Heart left ventricle (tissue), 13 donors: ENCODE results near the gene PLCB1.

ENCODE experiments used
- CTCF ChIP-seq, 12 donors: fragments of 200-600 bp; sonication (generic) in 4 of 12; IDR thresholded peaks; one replicate each; pipeline versions ENCODE4 v1.5.0 to v1.8.0; 2018 to 2022; ENCODE audit warnings: antibody characterized with exemption in 12 of 12, mild to moderate bottlenecking in 5 of 12
- POLR2A ChIP-seq, 2 donors: fragments of 450-650 bp; IDR thresholded peaks; one replicate each; pipeline ENCODE4 v1.6.1; 2017; ENCODE audit warnings: antibody characterized with exemption in 2 of 2, mild to moderate bottlenecking in 2 of 2, moderate library complexity in 2 of 2
- donor health status: ischemic (EF 13 %, LVEDD 7.1; RV severe dilation, severe dysfunction).
- donor health status: DM: no; HTN: yes; CAD: no.
- donor health status: DM: no; HTN: no; CAD: no.
- donor health status: ischemic (EF 25% LVEDD 6.9; RV normal size, moderate dysfunction).
- donor health status: ischemic (EF 25% LVEDD 5.7; RV mildly dilated, moderate dysfunction).
- donor health status: ischemic (EF 35%, LVEDD 5.7; RV mildly dilated, moderate dysfunction).
- donor health status: nonischemic (EF 11% LVEDD 7.7; RV severe dilation, severe dysfunction).
- donor health status: DM: yes; HTN: yes; CAD: no.
- donor health status: PGD.
- donor health status: ischemic (EF 29% LVEDD 5.4; RV normal size, mild dysfunction).
- donor health status: nonischemic (EF 23%, LVEDD 6.1; RV moderate dilation, normal function).

- TF ChIP-seq POLR2A (IDR thresholded peaks at IDR 0.05) = no peak
- TF ChIP-seq CTCF (IDR thresholded peaks at IDR 0.05) = no peak
Measured at GRCh38 chr20:8318965-8319625, 187.0 kb downstream of the PLCB1 start.
